ENCODE measurements around the gene PCDHB5. TPM values are rescaled to one million over a fixed set of nuclear protein-coding genes. Genes with fewer than 3 reads are reported as not detected.
"Not testable (repeated sequence)": the region's sequence is repeated elsewhere in the genome, so short reads cannot be mapped to it uniquely, and the experiment has no call there.

Gene PCDHB5
- total and polyA plus RNA-seq, 10 donors = 0.20 to 3.4 (median 1.3) TPM

- no peak overlapping the region for H3K4me3 ChIP-seq
- H3K4me1 ChIP-seq = no peaks in the 10 kb centered on the region
- peaks cover 0 to 38% (median 0%) of the 10 kb centered on the region in 7 donors for H3K27me3 ChIP-seq (replicated peaks in 1 of 7)
- no peak for TF ChIP-seq POLR2A (IDR thresholded peaks at IDR 0.05)
- no peak for TF ChIP-seq POLR2AphosphoS5 (IDR thresholded peaks at IDR 0.05)
- TF ChIP-seq, protein P1, sequence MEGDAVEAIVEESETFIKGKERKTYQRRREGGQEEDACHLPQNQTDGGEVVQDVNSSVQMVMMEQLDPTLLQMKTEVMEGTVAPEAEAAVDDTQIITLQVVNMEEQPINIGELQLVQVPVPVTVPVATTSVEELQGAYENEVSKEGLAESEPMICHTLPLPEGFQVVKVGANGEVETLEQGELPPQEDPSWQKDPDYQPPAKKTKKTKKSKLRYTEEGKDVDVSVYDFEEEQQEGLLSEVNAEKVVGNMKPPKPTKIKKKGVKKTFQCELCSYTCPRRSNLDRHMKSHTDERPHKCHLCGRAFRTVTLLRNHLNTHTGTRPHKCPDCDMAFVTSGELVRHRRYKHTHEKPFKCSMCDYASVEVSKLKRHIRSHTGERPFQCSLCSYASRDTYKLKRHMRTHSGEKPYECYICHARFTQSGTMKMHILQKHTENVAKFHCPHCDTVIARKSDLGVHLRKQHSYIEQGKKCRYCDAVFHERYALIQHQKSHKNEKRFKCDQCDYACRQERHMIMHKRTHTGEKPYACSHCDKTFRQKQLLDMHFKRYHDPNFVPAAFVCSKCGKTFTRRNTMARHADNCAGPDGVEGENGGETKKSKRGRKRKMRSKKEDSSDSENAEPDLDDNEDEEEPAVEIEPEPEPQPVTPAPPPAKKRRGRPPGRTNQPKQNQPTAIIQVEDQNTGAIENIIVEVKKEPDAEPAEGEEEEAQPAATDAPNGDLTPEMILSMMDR (IDR thresholded peaks at IDR 0.05 in 8 of 11, conservative IDR thresholded peaks at IDR 0.05 in 3 of 11) = no peak
- peaks cover 0 to 82% (median 56%) of the 10 kb centered on the region in 8 donors for H3K9me3 ChIP-seq
- no peak overlapping the region for H3K27ac ChIP-seq
- intact Hi-C loops (cut with DNase I; ENCODE audit: low total_unique reads) = no loop called here
- 31 to 51% (median 40%) methylated on average over 2 of the region's 2 CpGs for WGBS, 5 donors
- no peaks in the 10 kb centered on the region for H3K36me3 ChIP-seq
- no peak for DNase-seq
Measured at GRCh38 chr5:141119250-141119649, 15.8 kb upstream of the PCDHB5 start.

- H3K9me3 ChIP-seq = peaks cover 0 to 68% (median 36%) of the 10 kb centered on the region in 8 donors
- H3K36me3 ChIP-seq = no peaks in the 10 kb centered on the region
- TF ChIP-seq, protein P1 (IDR thresholded peaks at IDR 0.05 in 8 of 11, conservative IDR thresholded peaks at IDR 0.05 in 3 of 11) = no peak
- TF ChIP-seq POLR2A (IDR thresholded peaks at IDR 0.05) (no peak), POLR2AphosphoS5 (IDR thresholded peaks at IDR 0.05) (no peak)
- no peak within 1 kb of the TSS for H3K27ac ChIP-seq
- H3K4me3 ChIP-seq = peak within 1 kb of the TSS in 3 of 8 donors; percentile 9 to 32 (median 19)
- H3K4me1 ChIP-seq = no peaks in the 10 kb centered on the region
- intact Hi-C loops (cut with DNase I; ENCODE audit: low total_unique reads) = no loop called here
- no peak for DNase-seq
- H3K27me3 ChIP-seq (replicated peaks in 1 of 7) = peaks cover 0 to 50% (median 0%) of the 10 kb centered on the region in 7 donors
- WGBS, 5 donors = 17 to 28% (median 23%) methylated on average over 16 of the region's 16 CpGs
Measured at GRCh38 chr5:141121563-141121962, 13.4 kb upstream of the PCDHB5 start, which contains the start of gene PCDHB4. TSS of gene PCDHB4 (plus strand) at chr5:141121818. CDS start at chr5:141121999, 181 bp downstream.

DNA sequence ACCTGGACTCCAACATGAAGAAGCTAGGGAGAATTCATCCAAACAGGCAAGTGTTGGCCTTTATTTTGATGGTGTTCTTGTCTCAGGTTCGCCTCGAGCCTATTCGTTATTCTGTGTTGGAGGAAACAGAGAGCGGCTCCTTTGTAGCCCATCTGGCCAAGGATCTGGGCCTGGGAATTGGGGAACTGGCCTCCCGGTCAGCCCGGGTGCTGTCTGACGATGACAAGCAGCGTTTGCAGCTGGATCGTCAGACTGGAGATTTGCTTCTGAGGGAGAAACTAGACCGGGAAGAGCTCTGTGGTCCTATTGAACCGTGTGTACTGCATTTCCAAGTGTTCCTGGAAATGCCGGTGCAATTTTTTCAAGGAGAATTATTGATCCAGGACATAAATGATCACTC, 13.0 kb upstream of the PCDHB5 start:
- TF ChIP-seq POLR2A (IDR thresholded peaks at IDR 0.05) (no peak), POLR2AphosphoS5 (IDR thresholded peaks at IDR 0.05) (no peak)
- TF ChIP-seq, protein P1 (IDR thresholded peaks at IDR 0.05 in 8 of 11, conservative IDR thresholded peaks at IDR 0.05 in 3 of 11) = no peak
- no peaks in the 10 kb centered on the region for H3K36me3 ChIP-seq
- H3K4me3 ChIP-seq = peak overlapping the region in 3 of 8 donors; percentile 9 to 32 (median 19)
- H3K27ac ChIP-seq = no peak overlapping the region
- DNase-seq = no peak
- intact Hi-C loops (cut with DNase I; ENCODE audit: low total_unique reads) = no loop called here
- peaks cover 0 to 66% (median 31%) of the 10 kb centered on the region in 8 donors for H3K9me3 ChIP-seq
- WGBS, 5 donors = 34 to 48% (median 45%) methylated on average over 12 of the region's 12 CpGs
- no peaks in the 10 kb centered on the region for H3K4me1 ChIP-seq
- H3K27me3 ChIP-seq (replicated peaks in 1 of 7) = peaks cover 0 to 54% (median 0%) of the 10 kb centered on the region in 7 donors

GRCh38 chr5:141123396-141124135, 11.4 kb upstream of the PCDHB5 start:
- H3K9me3 ChIP-seq = peaks cover 0 to 52% (median 27%) of the 10 kb centered on the region in 8 donors
- H3K4me1 ChIP-seq; DNase-seq; H3K27ac ChIP-seq; H3K36me3 ChIP-seq; H3K4me3 ChIP-seq; intact Hi-C loops (cut with DNase I; ENCODE audit: low total_unique reads): not testable (repeated sequence)
- WGBS, 5 donors = 28 to 51% (median 35%) methylated on average over 16 to 67 of the region's 73 CpGs
- H3K27me3 ChIP-seq (replicated peaks in 1 of 7) = peaks cover 0 to 55% (median 0%) of the 10 kb centered on the region in 7 donors

All from spleen (tissue), 11 donors.